ENCODE measurements around the gene THSD4.

DNA sequence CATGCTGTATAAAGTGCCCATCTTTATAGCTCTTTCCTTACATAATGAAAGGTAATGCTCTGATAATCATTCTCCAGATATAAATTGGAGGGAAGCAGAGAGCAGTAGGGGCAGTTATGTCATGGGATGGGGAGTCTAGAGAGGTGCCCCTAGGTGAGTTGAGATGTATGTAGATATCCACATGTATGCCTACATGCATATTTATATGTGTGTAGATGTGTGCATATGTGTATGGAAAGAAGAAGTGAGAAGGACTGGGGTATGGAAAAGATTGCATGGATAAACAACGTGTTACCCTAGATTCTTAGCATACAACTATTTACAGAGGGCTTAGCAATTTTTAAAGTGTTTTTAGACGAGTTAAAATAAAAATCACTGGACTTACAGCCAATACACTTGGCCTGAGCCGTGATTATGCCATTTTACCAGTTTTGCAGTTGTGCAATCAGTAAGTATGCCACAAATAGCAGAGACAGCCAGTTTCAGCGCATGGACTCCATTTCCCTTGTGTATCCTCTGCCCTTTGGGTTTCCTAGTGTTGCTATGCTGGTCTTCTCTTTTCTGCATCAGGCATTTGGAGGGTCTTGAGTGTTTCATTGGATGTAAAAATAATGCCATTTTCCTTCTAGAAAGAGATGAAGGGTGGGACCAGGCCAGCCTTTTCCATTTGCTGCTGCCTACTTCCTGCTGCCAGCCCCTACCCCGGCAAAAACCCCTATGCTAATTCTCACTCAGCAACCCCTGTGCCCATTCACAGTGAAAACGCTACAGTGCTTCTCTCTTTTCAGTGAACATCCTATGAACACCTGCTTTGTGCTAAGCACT, 495.7 kb downstream of the THSD4 start:
- TF ChIP-seq, protein P1, sequence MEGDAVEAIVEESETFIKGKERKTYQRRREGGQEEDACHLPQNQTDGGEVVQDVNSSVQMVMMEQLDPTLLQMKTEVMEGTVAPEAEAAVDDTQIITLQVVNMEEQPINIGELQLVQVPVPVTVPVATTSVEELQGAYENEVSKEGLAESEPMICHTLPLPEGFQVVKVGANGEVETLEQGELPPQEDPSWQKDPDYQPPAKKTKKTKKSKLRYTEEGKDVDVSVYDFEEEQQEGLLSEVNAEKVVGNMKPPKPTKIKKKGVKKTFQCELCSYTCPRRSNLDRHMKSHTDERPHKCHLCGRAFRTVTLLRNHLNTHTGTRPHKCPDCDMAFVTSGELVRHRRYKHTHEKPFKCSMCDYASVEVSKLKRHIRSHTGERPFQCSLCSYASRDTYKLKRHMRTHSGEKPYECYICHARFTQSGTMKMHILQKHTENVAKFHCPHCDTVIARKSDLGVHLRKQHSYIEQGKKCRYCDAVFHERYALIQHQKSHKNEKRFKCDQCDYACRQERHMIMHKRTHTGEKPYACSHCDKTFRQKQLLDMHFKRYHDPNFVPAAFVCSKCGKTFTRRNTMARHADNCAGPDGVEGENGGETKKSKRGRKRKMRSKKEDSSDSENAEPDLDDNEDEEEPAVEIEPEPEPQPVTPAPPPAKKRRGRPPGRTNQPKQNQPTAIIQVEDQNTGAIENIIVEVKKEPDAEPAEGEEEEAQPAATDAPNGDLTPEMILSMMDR (IDR thresholded peaks at IDR 0.05; ENCODE audit: insufficient read depth, low read depth, low read length) = no peak
- no peak for TF ChIP-seq EZH2 (IDR thresholded peaks at IDR 0.05; ENCODE audit: insufficient read depth, low read length)
